ENCODE measurements around the gene SERPING1.

SERPING1 gene

GRCh38 chr11:57656885-57657193, 59.4 kb downstream of the SERPING1 start:
- DNase-seq: no peak

GRCh38 chr11:57657194-57658022, 59.9 kb downstream of the SERPING1 start, which contains the start of gene CLP1:
Gene CLP1, plus strand, starts transcription at chr11:57657762. Its CDS starts 1,715 bp downstream, at chr11:57659477.
- DNase-seq: peak; percentile 94 to 98

GRCh38 chr11:57658023-57658361, 60.5 kb downstream of the SERPING1 start:
- no peak for DNase-seq

- DNase-seq: no peak
Observed at GRCh38 chr11:57659669-57660068, 62.2 kb downstream of the SERPING1 start.

GRCh38 chr11:57662893-57663292, 65.4 kb downstream of the SERPING1 start:
- DNase-seq: peak in 1 of 2 experiments; percentile 30

- no peak for DNase-seq
Observed at GRCh38 chr11:57663975-57664374, 66.5 kb downstream of the SERPING1 start.
